ENCODE measurements around the gene N4BP2.
"Not testable (repeated sequence)": the region's sequence is repeated elsewhere in the genome, so short reads cannot be mapped to it uniquely, and the experiment has no call there.

The N4BP2 gene

DNA sequence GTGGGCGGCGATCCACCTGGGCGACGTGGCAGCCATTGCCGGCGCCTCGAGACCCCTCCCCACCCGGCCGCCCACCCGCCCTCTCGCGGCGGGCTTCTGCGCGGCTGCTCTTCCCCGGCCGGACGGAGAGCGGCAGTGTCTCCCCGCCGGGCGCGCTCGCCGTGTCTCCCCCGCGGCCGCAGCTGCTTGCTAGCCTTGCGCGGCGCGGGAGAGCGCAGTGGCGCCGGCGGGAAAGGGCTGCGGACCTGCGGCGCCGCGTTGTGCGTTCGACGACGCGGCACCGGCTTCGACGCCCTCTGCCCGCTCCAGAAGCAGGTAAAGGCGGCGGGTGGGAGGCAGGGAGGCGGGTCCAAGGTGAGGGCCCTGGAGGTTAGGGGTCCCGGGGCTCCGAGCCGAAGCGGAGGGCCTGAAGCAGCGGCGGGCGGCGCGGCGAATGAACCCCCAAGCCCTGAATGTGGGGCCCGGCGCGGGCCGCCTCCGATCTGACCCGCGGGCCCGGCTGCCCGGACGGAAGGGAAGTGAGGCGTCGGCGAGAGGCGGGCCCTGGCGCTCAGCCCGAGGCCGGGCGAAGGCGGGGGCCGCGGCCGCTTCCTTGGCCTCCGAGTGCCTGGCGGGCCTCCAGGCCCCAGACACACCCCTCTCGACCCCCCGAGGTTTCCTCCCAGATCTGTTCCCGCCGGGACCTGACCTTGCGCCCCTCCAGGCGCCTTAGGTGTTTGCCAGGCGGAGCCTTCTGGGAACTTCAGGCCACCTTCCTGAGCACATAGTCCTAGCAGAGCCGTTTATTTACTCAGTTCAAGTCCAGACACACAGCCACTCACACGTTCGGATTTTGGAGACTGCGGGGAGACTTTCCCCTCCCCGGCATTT, at the start of gene N4BP2:
TSS of gene N4BP2 (plus strand) at position 135 of the 870 bp plus-strand sequence. CDS start 40,491 bp downstream, outside the sequence.
- DNase-seq = peak; percentile 68

- DNase-seq = no peak
These were observed 40.6 kb upstream of the N4BP2 start for GRCh38 chr4:40016007-40016406.

DNA sequence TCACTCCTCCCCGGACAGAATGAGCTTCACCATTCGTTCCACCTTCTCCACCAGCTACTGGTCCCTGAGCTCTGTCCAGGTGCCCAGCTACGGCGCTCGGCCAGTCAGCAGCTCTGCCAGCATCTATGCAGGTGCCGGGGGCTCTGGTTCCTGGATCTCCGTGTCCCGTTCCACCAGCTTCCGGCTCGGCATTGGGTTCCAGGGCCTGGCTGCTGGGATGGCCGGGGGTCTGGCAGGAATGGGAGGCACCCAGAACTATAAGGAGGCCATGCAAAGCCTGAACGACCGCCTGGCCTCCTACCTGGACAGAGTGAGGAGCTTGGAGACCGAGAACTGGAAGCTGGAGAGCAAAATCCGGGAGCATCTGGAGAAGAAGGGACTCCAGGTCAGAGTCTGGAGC, 36.4 kb upstream of the N4BP2 start:
- no peak for DNase-seq

- not testable (repeated sequence) for DNase-seq
These were observed 35.5 kb upstream of the N4BP2 start for GRCh38 chr4:40021116-40021515.

DNA sequence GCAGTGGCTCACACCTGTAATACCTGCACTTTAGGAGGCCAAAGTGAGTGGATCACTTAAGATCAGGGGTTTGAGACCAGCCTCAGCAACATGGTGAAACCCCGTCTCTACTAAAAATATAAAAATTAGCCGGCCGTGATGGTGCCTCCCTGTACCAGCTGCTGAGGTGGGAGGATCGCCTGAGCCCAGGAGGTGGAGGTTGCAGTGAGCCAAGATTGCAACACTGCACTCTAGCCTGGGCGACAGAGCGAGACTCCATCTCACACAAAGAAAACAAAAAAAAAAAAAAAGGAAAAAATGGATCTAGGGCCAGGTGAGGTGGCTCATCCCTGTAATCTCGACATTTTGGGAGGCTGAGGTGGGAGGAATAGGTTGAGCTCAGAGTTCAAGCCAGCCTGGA, 32.6 kb upstream of the N4BP2 start:
- DNase-seq = not testable (repeated sequence)

DNA sequence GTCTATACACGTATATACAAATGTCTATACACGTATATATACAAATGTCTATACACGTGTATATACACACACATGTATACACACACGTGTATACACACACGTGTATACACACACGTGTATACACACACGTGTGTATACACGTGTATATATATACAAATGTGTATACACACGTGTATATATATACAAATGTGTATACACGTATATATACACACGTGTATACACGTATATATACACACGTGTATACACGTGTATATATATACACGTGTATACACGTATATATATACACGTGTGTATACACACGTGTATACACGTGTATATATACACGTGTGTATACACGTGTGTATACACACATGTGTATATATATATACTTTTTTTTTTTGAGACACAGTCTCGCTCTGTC, 23.9 kb upstream of the N4BP2 start:
- DNase-seq = no peak

GRCh38 chr4:40033613-40034012, 23.0 kb upstream of the N4BP2 start:
- no peak for DNase-seq

GRCh38 chr4:40038977-40039376, 17.7 kb upstream of the N4BP2 start:
- no peak for DNase-seq

- no peak for DNase-seq
These were observed 15.7 kb upstream of the N4BP2 start for GRCh38 chr4:40040908-40041307.

DNA sequence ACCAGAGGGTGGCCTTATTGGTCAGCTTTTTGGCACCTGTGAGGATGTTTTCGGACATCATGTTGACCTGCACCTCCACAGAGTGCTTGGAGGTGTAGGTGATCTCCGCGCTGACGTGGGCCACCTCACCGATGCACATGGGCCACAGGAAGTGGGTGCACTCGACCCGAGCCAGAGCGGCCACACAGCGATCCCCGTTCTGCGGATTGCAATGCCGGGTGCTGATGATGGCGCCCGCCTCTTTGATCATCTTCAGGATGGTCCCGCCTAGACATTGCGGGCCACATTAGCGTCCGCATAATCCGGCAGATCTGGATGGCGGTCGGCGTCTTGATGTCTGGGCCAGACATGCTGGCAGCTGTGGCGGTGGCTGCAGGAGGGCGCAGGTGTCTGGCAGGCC, 12.9 kb upstream of the N4BP2 start:
- DNase-seq = no peak

DNA sequence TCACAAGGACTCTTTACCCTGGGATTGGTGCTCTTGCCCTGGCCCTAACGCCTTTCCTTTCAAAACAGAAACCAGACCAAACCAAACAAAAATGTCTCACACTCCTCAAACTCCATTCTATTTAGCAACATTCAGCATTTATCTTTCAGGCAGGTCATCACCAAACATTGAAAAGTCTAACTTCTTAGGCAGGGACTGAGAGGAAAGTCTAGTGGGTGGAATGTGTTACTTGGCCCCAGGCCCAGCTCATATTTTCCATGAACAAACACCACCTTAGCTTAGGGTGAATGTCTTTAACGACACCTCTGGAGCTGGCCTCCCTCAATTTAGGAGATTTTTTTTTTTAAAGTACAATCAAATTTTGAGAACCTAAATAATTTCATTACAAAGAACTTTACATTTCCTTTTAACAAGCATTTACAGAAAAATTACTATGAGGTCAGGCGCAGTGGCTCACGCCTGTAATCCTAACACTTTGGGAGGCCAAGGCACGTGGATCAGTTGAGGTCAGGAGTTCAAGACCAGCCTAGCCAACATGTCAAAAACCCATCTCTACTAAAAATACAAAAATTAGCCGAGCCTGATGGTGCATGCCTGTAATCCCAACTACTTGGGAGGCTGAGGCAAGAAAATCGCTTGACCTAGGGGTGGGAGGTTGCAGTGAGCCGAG, 10.2 kb upstream of the N4BP2 start:
- DNase-seq = no peak

DNA sequence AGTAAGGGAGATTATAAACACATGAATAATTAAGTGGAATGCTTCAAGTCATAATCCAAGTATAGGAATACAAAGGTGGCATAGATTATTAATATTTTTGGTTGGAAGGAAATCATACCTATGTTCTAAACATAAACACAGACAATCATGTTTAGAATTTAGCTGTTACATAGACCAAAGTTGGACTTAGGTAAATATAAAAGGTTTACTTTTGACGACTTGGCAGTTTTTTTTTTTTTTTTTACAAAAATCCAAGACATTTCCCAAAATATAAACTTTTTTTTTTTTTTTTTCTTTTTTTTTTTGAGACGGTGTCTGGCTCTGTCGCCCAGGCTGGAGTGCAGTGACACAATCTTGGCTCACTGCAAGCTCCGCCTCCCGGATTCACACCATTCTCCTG, 3.5 kb upstream of the N4BP2 start:
- DNase-seq = no peak

DNA sequence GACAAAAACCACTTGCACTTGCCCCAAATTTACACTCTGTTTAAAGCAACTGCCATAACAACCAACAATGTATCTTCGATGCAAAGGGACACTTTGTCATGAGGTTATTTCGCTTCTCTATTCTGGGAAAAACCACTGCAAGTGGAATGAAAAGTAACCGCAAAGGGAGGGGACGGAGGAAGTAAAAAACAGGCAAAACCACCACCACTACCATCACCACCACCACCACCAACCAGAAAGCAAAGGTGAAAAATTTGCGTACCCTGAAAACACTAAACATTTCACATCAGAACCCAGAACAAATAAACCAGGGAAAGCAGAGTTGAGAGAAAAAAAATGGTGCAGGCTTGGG, 1.2 kb upstream of the N4BP2 start:
- DNase-seq = no peak

DNA sequence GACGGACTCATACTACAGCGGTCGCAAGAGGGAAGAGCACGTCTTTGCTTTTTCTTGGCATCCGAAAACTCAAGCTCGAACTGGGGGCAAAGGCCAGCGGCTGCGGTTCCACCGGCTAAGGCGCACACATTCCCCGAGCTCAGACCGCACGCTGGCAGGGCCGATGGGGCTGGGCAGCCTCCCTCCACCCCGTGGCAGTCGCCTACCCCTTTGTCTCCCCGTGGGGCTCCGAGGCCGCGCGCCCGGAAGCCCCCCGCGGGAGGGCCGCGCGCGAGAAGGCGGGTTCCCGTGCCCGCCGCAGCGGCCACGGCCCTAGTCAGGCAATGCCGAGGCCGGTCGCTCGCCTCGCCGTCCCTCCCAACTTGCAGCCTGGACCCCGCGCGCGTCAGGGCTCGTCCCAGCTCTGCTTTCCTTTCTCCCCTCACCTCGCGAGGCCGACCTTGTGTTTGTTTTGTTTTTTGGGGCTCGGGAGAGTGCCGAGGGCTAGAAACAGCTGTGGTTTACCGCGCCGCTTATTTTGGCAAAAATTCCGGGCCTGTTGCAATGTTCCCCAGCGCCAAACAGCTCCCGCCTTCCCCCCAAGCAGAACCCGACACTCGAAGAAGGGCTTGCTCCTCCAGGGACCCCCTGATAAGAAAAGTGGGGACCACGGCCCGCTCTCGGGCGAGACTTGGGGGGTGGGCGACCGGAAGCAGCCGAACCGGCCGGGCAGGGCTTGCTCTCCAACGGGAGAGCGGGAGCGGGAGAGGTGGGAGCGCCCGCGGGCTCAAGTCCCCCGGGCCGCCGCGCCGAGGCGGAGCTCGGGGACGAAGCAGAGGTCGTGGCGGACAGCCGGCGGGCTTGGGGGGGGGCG, 561 bp upstream of the N4BP2 start:
- DNase-seq = peak; percentile 8

DNA sequence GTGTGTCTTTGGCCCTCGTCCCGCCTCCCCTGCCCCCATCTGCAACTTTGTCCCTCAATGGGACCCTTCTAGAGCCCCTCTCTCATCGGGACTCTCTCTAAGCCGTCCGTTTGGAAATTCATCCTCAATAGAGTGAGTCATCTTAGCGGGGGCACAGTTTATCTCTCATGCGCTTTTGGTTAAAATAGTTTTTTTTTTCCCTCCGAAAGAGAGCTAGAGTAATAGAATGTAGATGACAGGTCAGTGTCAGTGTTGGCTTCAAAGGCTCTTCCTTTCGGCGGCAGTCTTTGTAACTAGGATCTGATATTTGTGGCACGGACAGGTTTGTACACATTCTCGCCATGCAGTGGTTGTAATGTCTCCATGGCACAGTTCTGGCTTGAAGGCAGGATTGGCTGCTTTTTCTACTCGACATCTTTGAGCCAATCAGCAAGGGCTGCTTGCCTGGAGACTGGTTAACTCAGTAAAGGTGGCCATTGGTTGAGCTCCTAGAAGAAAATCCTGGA, 989 bp downstream of the N4BP2 start:
- peak; percentile 82 for DNase-seq

GRCh38 chr4:40058121-40058520, 1.5 kb downstream of the N4BP2 start:
- DNase-seq = no peak

GRCh38 chr4:40058854-40059253, 2.2 kb downstream of the N4BP2 start:
- no peak for DNase-seq

GRCh38 chr4:40059362-40059761, 2.7 kb downstream of the N4BP2 start:
- no peak for DNase-seq

- no peak for DNase-seq
These were observed 8.4 kb downstream of the N4BP2 start for GRCh38 chr4:40065010-40065409.

DNA sequence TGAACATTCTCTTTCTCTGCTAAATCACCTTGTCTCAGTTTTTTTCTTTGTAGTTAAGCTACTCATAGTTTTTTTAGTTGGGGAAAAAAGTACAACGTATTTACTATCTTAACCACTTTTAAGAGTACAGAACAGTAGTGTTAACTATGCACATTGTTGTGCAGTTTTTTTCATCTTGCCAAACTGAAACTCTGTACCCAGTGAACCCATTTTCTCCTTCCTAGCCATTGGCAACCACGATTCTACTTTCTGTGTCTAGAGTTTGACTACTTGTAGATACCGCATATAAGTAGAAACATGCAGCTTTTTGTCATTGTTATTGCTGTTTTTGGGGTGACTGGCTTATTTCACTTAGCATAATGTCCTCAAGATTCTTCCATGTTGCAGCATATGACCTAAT, 10.0 kb downstream of the N4BP2 start:
- no peak for DNase-seq

DNA sequence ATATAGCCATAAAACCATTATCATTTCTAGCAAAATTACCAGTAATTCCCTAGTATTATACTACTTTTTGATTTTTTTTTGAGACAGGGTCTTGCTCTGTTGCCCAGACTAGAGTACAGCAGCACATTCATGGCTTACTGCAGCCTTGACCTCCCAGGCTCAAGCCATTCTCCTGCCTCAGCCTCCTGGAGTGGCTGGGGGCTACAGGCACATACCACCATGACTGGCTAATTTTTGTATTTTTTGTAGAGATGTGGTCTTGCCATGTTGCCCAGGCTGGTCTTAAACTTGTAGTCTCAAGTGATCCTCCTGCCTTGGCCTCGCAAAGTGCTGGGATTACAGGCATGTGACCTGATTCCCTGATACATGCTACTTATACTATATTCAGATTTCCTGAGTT, 13.7 kb downstream of the N4BP2 start:
- DNase-seq = no peak

DNA sequence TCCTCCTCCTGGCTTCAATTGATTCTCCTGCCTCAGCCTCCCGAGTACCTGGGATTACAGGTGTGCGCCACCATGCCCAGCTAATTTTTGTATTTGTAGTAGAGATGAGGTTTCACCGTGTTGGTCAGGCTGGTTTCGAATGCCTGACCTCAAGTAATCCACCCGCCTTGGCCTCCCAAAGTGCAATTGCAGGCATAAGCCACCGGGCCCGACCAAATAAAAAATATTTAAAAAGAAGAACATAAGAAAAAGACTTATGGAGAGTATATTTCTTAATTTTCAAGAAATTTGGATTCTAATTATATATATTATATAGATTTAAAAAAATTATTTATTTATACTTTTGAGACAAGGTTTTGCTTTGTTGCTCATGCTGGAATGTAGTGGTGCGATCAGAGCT, 29.8 kb downstream of the N4BP2 start:
- DNase-seq = no peak

DNA sequence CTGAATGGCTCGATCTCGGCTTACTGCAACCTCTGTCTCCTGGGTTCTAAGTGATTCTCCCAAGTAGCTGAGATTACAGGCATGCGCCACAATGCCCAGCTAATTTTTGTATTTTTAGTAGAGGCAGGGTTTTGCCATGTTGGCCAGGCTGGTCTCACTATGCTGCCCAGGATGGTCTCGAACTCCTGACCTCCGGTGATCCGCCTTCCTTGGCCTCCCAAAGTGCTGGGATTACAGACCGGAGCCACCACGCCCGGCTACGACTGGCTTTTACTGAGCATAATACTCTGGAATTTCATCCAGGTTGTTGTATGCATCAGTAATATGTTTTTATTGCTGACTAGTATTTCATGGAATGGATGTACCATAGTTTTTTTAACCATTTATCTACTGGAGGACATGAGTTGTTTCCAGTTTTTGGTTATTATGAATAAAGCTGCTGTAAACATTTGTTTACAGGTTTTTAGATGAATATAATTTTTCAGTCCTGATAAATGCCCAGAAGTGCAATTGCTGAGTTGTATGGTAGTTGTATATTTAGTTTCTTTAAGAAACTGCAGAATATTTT, 31.2 kb downstream of the N4BP2 start:
- DNase-seq = no peak

Measured in DMS 273 treated with DMSO at 0.1 percent for 48 hours (cell line).